Activated naive CD4-positive, alpha-beta T cell treated with anti-CD3 and anti-CD28 coated beads, Interleukin-2, amount 10 ng/mL, durations not matched to agents 7 days and 5 days (primary cell): ENCODE data around the gene HERC2.
"Not testable (repeated sequence)": the region's sequence is repeated elsewhere in the genome, so short reads cannot be mapped to it uniquely, and the experiment has no call there.

Experiments
- CTCF ChIA-PET: fragments of 350-600 bp; sonication (Branson Sonifier 250); formaldehyde crosslinking; loops from one replicate; lab custom pipeline; 2021; ENCODE audit warnings: antibody characterized with exemption; lab: Charles Lee
- DNase-seq: peaks from one replicate; pipeline ENCODE4 v3.0.0-alpha.2; 2020
- H3K27ac Mint-ChIP-seq: one replicate; pipeline ENCODE4 v1.8.0; 2021; ENCODE audit warnings: mild to moderate bottlenecking, moderate library complexity, mixed read lengths
- H3K27me3 Mint-ChIP-seq: one replicate; pipeline ENCODE4 v1.8.0; 2021; ENCODE audit warnings: mild to moderate bottlenecking, mixed read lengths
- H3K36me3 Mint-ChIP-seq: one replicate; pipeline ENCODE4 v1.8.0; 2021; ENCODE audit warnings: mixed read lengths
- H3K4me1 Mint-ChIP-seq: one replicate; pipeline ENCODE4 v1.8.0; 2021; ENCODE audit warnings: mixed read lengths
- H3K4me3 Mint-ChIP-seq: one replicate; pipeline ENCODE4 v1.8.0; 2021; ENCODE audit warnings: mild to moderate bottlenecking, moderate library complexity, mixed read lengths
- H3K9me3 Mint-ChIP-seq: one replicate; pipeline ENCODE4 v1.8.0; 2021; ENCODE audit warnings: mixed read lengths

The HERC2 gene

GRCh38 chr15:28289694-28290463 is 32.1 kb downstream of the HERC2 start:
- Mint-ChIP-seq H3K27me3 (no peaks in the 10 kb centered on the region), H3K4me3 (no peak overlapping the region), H3K27ac (no peak overlapping the region), H3K4me1 (peaks cover 8% of the 10 kb centered on the region), H3K36me3 (peaks cover 47% of the 10 kb centered on the region), H3K9me3 (no peaks in the 10 kb centered on the region)
- CTCF ChIA-PET = no interaction called here
- DNase-seq = no peak

GRCh38 chr15:28288830-28289693 is 32.9 kb downstream of the HERC2 start:
- H3K4me1 Mint-ChIP-seq, H3K4me3 Mint-ChIP-seq, DNase-seq, CTCF ChIA-PET, H3K9me3 Mint-ChIP-seq, H3K27me3 Mint-ChIP-seq, H3K27ac Mint-ChIP-seq: not testable (repeated sequence)
- peaks cover 47% of the 10 kb centered on the region for H3K36me3 Mint-ChIP-seq

- H3K36me3 Mint-ChIP-seq = peaks cover 48% of the 10 kb centered on the region
- H3K4me3 Mint-ChIP-seq, DNase-seq, H3K27ac Mint-ChIP-seq, H3K27me3 Mint-ChIP-seq, H3K4me1 Mint-ChIP-seq, H3K9me3 Mint-ChIP-seq, CTCF ChIA-PET: not testable (repeated sequence)
These were observed 35.3 kb downstream of the HERC2 start for GRCh38 chr15:28286659-28287058.

GRCh38 chr15:28286031-28286430 is 35.9 kb downstream of the HERC2 start:
- peaks cover 8% of the 10 kb centered on the region for H3K4me1 Mint-ChIP-seq
- no peak overlapping the region for H3K27ac Mint-ChIP-seq
- peaks cover 44% of the 10 kb centered on the region for H3K36me3 Mint-ChIP-seq
- CTCF ChIA-PET = interaction anchor here (0.5 kb wide), 1 partner anchor 111 kb away, joined by 3 read pairs; no protein-coding TSS in a partner anchor
- H3K4me3 Mint-ChIP-seq = no peak overlapping the region
- no peak for DNase-seq
- no peaks in the 10 kb centered on the region for H3K9me3 Mint-ChIP-seq
- no peaks in the 10 kb centered on the region for H3K27me3 Mint-ChIP-seq

GRCh38 chr15:28281876-28282275 is 40.1 kb downstream of the HERC2 start:
- Mint-ChIP-seq H3K4me1 (no peaks in the 10 kb centered on the region), H3K9me3 (no peaks in the 10 kb centered on the region), H3K27me3 (no peaks in the 10 kb centered on the region), H3K36me3 (peaks cover 27% of the 10 kb centered on the region), H3K27ac (no peak overlapping the region), H3K4me3 (no peak overlapping the region)
- DNase-seq = no peak
- CTCF ChIA-PET = no interaction called here

GRCh38 chr15:28274635-28275034 is 47.3 kb downstream of the HERC2 start:
- no peak overlapping the region for H3K27ac Mint-ChIP-seq
- no peak overlapping the region for H3K4me3 Mint-ChIP-seq
- H3K4me1 Mint-ChIP-seq = no peaks in the 10 kb centered on the region
- CTCF ChIA-PET = no interaction called here
- no peaks in the 10 kb centered on the region for H3K27me3 Mint-ChIP-seq
- H3K36me3 Mint-ChIP-seq = peaks cover 10% of the 10 kb centered on the region
- H3K9me3 Mint-ChIP-seq = no peaks in the 10 kb centered on the region
- DNase-seq = no peak

- Mint-ChIP-seq H3K27ac (no peak overlapping the region), H3K4me3 (no peak overlapping the region), H3K27me3 (no peaks in the 10 kb centered on the region), H3K9me3 (no peaks in the 10 kb centered on the region), H3K36me3 (peaks cover 13% of the 10 kb centered on the region), H3K4me1 (no peaks in the 10 kb centered on the region)
- CTCF ChIA-PET = no interaction called here
- no peak for DNase-seq
These were observed 47.9 kb downstream of the HERC2 start for GRCh38 chr15:28273873-28274610.

GRCh38 chr15:28273468-28273867 is 48.5 kb downstream of the HERC2 start:
- DNase-seq = no peak
- Mint-ChIP-seq H3K4me1 (no peaks in the 10 kb centered on the region), H3K4me3 (no peak overlapping the region), H3K9me3 (no peaks in the 10 kb centered on the region), H3K36me3 (peaks cover 15% of the 10 kb centered on the region), H3K27me3 (no peaks in the 10 kb centered on the region), H3K27ac (no peak overlapping the region)
- CTCF ChIA-PET = no interaction called here

GRCh38 chr15:28272587-28272986 is 49.4 kb downstream of the HERC2 start:
- Mint-ChIP-seq H3K4me1 (no peaks in the 10 kb centered on the region), H3K4me3 (no peak overlapping the region), H3K36me3 (peaks cover 24% of the 10 kb centered on the region), H3K9me3 (no peaks in the 10 kb centered on the region), H3K27ac (no peak overlapping the region), H3K27me3 (no peaks in the 10 kb centered on the region)
- no peak for DNase-seq
- CTCF ChIA-PET = no interaction called here

- no peaks in the 10 kb centered on the region for H3K4me1 Mint-ChIP-seq
- no peaks in the 10 kb centered on the region for H3K9me3 Mint-ChIP-seq
- no peak for DNase-seq
- H3K27me3 Mint-ChIP-seq = no peaks in the 10 kb centered on the region
- no peak overlapping the region for H3K4me3 Mint-ChIP-seq
- CTCF ChIA-PET = no interaction called here
- H3K27ac Mint-ChIP-seq = no peak overlapping the region
- peaks cover 28% of the 10 kb centered on the region for H3K36me3 Mint-ChIP-seq
These were observed 50.2 kb downstream of the HERC2 start for GRCh38 chr15:28271697-28272260.

- H3K27ac Mint-ChIP-seq = no peak overlapping the region
- DNase-seq = no peak
- CTCF ChIA-PET = no interaction called here
- H3K4me1 Mint-ChIP-seq = no peaks in the 10 kb centered on the region
- H3K36me3 Mint-ChIP-seq = peaks cover 33% of the 10 kb centered on the region
- no peak overlapping the region for H3K4me3 Mint-ChIP-seq
- no peaks in the 10 kb centered on the region for H3K9me3 Mint-ChIP-seq
- H3K27me3 Mint-ChIP-seq = no peaks in the 10 kb centered on the region
These were observed 52.9 kb downstream of the HERC2 start for GRCh38 chr15:28269097-28269496.

- no peak overlapping the region for H3K27ac Mint-ChIP-seq
- H3K9me3 Mint-ChIP-seq = no peaks in the 10 kb centered on the region
- no peak for DNase-seq
- CTCF ChIA-PET = interaction anchor here (1.2 kb wide), 1 partner anchor 142 kb away, joined by 4 read pairs; no protein-coding TSS in a partner anchor
- no peaks in the 10 kb centered on the region for H3K27me3 Mint-ChIP-seq
- H3K36me3 Mint-ChIP-seq = peaks cover 36% of the 10 kb centered on the region
- H3K4me3 Mint-ChIP-seq = no peak overlapping the region
- no peaks in the 10 kb centered on the region for H3K4me1 Mint-ChIP-seq
These were observed 54.3 kb downstream of the HERC2 start for GRCh38 chr15:28267727-28268126.

GRCh38 chr15:28265334-28266019 is 56.5 kb downstream of the HERC2 start:
- no peak overlapping the region for H3K27ac Mint-ChIP-seq
- peaks cover 44% of the 10 kb centered on the region for H3K36me3 Mint-ChIP-seq
- no peaks in the 10 kb centered on the region for H3K27me3 Mint-ChIP-seq
- DNase-seq = no peak
- peaks cover 6% of the 10 kb centered on the region for H3K4me1 Mint-ChIP-seq
- no peak overlapping the region for H3K4me3 Mint-ChIP-seq
- CTCF ChIA-PET = no interaction called here
- no peaks in the 10 kb centered on the region for H3K9me3 Mint-ChIP-seq
